Effector memory CD4-positive, alpha-beta T cell (primary cell): ENCODE results near the gene CAPN14.

Experiments used
- DNase-seq, 3 donors: peaks; one replicate each; pipeline ENCODE4 v3.0.0-alpha.2; 2020
- H3K27ac ChIP-seq: 2 replicates; pipeline ENCODE4 v1.7.0; 2013; ENCODE audit warnings: mild to moderate bottlenecking, low read length, moderate library complexity; ENCODE audit not compliant: insufficient read depth, poor library complexity, severe bottlenecking
- H3K27me3 ChIP-seq: replicated peaks from 2 replicates; pipeline ENCODE4 v1.7.0; 2013; ENCODE audit warnings: mild to moderate bottlenecking, low read length; ENCODE audit not compliant: insufficient read depth, control insufficient read depth, poor library complexity, severe bottlenecking
- H3K36me3 ChIP-seq: 2 replicates; pipeline ENCODE4 v1.7.0; 2013; ENCODE audit warnings: mild to moderate bottlenecking, low read length, moderate library complexity; ENCODE audit not compliant: control insufficient read depth, insufficient read depth
- H3K4me1 ChIP-seq: 2 replicates; pipeline ENCODE4 v1.7.0; 2013; ENCODE audit warnings: low read length, mild to moderate bottlenecking; ENCODE audit not compliant: control insufficient read depth, insufficient read depth, poor library complexity, severe bottlenecking
- H3K4me3 ChIP-seq: 2 replicates; pipeline ENCODE4 v1.7.0; 2013; ENCODE audit warnings: low read length, low read depth, mild to moderate bottlenecking; ENCODE audit not compliant: insufficient read depth, poor library complexity, severe bottlenecking
- H3K9me3 ChIP-seq: 2 replicates; pipeline ENCODE4 v1.7.0; 2013; ENCODE audit warnings: mild to moderate bottlenecking, low read length, moderate library complexity; ENCODE audit not compliant: control insufficient read depth

CAPN14 gene

DNA sequence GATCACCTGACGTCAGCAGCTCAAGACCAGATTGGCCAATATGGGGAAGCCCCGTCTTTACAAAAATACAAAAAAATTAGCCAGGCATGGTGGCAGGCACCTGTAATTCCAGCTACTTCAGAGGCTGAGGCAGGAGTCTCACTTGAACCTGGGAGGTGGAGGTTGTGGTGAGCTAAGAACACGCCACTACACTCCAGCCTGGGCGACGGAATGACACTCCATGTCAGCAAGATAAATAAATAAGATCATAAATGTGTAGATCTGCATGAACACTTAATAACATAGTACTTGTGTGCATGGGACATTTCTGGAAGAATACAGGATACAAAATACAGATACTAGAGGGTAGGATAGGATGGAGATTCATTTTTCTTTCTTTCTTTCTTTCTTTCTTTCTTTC lies 25.7 kb upstream of the CAPN14 start:
- Histone ChIP-seq H3K9me3 (no peaks in the 10 kb centered on the region), H3K36me3 (no peaks in the 10 kb centered on the region), H3K27ac (no peak overlapping the region), H3K4me1 (no peaks in the 10 kb centered on the region), H3K27me3 (no peaks in the 10 kb centered on the region), H3K4me3 (no peak overlapping the region)
- no peak for DNase-seq

DNA sequence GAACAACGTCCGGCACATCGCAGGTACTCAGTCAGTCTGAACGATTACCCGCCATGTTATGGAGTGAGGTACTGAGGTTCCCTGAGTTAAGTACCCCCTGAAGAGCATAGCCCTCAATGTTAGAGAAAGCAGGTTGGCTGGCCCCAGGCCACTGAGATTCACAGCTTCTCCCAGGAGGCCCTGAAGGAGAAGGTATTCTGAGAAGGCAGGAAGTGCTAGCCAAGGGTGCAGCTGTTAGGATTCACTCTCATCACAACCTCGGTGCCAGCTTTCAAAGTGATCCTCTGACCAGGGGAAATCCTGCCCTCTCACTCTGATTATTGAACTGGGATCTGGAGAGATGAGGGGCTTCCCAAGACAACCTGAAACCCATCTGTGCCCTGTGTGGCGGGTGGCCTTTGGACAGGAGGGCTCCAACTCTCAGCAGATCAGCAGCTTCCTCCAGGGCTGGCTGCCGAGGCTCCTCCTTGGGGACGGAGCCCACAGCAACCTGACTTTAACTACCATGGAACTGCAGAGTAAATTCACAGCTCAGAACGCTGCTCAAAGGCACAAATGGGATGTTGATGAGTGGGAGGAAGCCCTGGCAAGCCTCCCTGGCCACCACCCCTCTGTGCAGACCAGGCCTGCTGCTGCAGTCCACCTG lies 24.4 kb upstream of the CAPN14 start:
- Histone ChIP-seq H3K27ac (no peak overlapping the region), H3K9me3 (no peaks in the 10 kb centered on the region), H3K36me3 (no peaks in the 10 kb centered on the region), H3K4me1 (no peaks in the 10 kb centered on the region), H3K4me3 (no peak overlapping the region), H3K27me3 (no peaks in the 10 kb centered on the region)
- no peak for DNase-seq

DNA sequence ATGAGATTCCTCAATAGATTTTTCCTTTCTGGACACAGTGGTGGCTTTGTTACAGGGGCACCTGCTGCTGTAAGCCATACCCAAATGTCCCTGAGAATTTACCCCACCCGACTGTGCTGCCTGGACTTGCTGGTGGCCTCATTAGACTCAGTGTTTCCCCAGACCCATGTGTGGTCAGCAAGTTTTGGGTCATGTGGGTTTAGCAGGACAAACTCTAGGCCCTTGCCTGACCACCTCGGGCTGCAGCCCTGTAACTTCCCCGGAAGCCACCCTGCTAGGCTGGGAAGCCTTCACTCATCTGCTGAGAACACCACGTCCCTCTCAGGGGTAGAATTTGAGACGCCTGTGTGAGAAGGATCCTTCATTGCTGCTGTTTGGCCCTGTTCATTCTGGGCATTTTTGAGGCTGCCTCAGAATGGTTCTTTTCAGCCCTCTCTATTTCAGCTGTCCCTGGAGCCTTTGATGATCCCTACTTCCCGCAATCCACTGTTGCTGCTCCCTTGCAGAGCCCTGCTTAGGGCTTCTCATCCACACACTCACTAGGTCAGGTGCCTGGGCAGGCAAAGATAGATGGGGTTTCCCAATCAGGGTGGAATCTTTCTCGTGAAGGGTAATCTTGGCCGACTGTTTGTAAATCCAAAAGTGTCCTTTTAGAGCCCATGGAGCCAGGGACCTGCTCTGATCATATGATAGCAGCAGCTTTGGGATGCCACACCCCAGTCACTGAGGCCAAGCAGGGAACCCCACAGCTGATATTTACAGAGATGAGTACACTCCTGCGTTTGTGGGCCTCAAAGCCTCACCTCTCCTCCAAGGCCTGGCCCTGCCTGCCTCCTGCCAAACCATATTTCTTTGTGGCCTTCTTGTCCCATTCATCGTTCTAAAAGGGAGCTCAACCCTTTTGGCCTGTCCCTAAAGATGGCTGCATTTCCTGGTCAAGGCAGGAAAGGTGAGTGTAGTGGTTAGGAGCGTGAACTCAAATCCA lies 23.4 kb upstream of the CAPN14 start:
- no peaks in the 10 kb centered on the region for H3K4me1 ChIP-seq
- H3K27ac ChIP-seq, result no peak overlapping the region
- no peaks in the 10 kb centered on the region for H3K9me3 ChIP-seq
- no peaks in the 10 kb centered on the region for H3K36me3 ChIP-seq
- no peaks in the 10 kb centered on the region for H3K27me3 ChIP-seq
- no peak overlapping the region for H3K4me3 ChIP-seq
- DNase-seq, result no peak

DNA sequence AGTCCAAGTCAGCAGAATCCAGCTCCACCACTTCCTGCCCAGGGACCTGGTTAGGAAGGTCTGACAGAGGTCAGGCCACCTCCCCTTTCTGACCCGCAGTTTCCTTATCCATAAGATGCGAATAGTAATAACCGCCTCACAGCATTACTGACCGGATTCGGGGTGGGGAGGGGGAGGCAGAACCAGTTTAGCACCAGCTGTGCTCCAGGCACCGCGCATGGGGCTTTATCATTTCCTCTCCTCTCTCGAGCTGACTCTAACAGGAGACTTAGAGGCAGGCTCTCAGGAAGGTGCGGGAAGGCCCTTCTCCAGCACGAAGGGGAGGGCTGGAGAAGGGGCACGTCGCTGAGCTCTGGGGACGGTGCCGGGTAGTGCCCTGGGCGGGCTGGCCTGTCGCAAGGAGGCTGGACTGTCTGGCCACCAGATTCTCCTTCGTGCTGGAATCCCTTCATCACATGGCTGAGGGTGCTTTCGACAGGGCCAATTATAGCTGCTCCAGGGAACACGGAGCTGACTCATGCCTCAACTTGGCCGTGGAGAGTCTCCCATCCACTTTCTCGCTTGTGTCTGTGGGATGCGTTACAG lies 22.4 kb upstream of the CAPN14 start:
- no peaks in the 10 kb centered on the region for H3K36me3 ChIP-seq
- no peaks in the 10 kb centered on the region for H3K27me3 ChIP-seq
- no peaks in the 10 kb centered on the region for H3K4me1 ChIP-seq
- no peaks in the 10 kb centered on the region for H3K9me3 ChIP-seq
- H3K27ac ChIP-seq, result no peak overlapping the region
- H3K4me3 ChIP-seq, result no peak overlapping the region
- DNase-seq, result no peak

DNA sequence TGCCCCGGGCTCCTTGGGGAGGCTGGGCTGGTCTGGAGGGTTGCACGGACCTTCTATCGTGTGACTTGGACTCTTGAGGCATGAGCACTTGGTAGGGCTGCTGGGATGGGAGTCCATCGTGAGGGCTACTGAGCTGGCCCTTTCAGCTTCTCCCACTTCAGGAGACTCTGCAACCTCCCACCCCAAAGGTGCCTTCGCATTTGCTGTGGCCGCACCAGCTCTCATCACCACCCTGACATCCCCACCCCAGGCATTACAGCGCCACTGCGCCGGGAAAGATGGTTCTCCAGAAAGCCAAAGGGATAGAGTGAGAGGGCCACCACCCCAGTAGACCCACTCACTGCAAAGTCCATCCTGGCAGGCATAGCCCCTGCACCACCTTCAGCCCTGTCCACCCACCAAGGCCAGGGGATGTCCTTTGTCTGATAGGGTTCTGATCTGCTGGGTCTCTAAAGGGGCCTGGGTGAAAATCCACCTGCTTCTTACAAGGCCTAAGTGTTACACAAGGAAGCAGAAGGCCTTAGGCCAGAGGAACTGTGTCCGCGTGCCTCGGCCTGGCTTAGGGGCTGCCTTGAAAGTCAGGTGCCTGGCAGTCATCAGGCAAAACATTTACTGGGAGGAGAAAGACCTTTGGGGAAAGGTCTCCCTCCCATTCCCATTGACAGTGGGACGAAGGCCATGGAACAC lies 21.7 kb upstream of the CAPN14 start:
- no peaks in the 10 kb centered on the region for H3K36me3 ChIP-seq
- H3K4me3 ChIP-seq, result no peak overlapping the region
- H3K27ac ChIP-seq, result no peak overlapping the region
- no peak for DNase-seq
- no peaks in the 10 kb centered on the region for H3K4me1 ChIP-seq
- H3K9me3 ChIP-seq, result no peaks in the 10 kb centered on the region
- no peaks in the 10 kb centered on the region for H3K27me3 ChIP-seq

DNA sequence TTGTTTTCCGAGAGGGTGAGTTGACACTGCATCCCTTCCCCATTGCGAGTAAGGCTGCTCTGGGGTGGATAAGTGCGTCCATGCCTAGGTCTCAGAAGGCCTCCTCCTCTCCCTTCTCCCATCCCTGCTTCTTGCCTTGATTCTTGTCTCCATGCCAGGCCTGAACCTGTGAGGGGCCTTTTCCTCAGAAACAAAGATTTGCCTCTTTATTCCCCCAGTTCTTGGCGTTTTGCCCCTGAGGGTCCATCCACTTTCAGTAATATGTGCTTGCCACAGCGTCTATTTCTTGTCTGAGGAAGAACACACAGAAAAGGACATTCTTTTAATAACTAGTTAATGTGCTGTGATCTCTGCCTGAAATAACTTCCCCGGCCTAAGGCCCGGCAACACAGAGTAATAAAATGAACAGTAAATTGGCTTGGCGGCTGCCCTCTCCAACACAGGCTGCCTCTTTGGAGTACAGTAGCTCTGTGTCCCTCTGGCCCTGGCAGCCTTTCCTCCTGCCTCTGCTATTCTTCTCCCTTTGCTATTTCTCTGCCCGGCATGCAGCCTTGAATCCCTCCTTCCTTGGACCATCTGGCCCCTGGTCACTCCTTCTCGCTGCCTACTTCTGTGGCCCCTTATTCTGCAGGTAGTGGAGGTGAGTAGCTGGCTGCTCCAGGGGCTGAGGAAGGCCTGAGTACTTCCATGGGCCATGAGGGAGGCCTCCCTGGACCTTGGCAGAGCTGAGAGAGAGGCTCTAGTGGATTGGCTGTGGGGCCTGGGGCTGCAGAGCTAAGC lies 21.0 kb upstream of the CAPN14 start:
- no peaks in the 10 kb centered on the region for H3K36me3 ChIP-seq
- H3K4me1 ChIP-seq, result peaks cover 2% of the 10 kb centered on the region
- H3K27me3 ChIP-seq, result no peaks in the 10 kb centered on the region
- H3K27ac ChIP-seq, result no peak overlapping the region
- DNase-seq, result no peak
- H3K4me3 ChIP-seq, result no peak overlapping the region
- H3K9me3 ChIP-seq, result no peaks in the 10 kb centered on the region

DNA sequence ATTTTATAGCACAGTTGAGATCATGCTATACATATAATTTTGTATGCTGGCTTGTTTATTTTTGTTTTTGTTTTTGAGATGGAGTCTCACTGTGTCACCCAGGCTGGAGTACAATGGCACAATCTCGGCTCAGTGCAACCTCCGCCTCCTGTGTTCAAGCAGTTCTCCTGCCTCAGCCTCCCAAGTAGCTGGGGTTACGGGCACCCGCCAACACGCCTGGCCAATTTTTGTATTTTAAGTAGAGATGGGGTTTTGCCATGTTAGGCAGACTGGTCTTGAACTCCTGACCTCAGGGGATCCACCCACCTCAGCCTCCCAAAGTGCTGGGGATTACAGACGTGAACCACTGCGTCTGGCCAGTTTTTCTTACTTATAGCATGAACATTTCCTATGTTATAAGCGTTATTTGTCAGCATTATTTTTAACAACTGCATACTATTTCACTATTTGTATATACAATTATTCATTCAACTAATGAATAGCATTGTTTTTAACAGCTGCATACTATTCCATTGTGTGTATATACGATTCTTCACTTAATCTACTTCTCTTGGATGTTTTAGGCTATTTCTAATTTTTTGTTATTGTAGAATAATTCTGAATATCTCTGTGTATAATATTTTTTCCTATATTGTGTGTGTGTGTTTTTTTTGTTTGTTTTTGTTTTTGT lies 20.2 kb upstream of the CAPN14 start:
- no peaks in the 10 kb centered on the region for H3K27me3 ChIP-seq
- no peak for DNase-seq
- peaks cover 5% of the 10 kb centered on the region for H3K4me1 ChIP-seq
- no peak overlapping the region for H3K27ac ChIP-seq
- H3K4me3 ChIP-seq, result no peak overlapping the region
- no peaks in the 10 kb centered on the region for H3K9me3 ChIP-seq
- H3K36me3 ChIP-seq, result no peaks in the 10 kb centered on the region

DNA sequence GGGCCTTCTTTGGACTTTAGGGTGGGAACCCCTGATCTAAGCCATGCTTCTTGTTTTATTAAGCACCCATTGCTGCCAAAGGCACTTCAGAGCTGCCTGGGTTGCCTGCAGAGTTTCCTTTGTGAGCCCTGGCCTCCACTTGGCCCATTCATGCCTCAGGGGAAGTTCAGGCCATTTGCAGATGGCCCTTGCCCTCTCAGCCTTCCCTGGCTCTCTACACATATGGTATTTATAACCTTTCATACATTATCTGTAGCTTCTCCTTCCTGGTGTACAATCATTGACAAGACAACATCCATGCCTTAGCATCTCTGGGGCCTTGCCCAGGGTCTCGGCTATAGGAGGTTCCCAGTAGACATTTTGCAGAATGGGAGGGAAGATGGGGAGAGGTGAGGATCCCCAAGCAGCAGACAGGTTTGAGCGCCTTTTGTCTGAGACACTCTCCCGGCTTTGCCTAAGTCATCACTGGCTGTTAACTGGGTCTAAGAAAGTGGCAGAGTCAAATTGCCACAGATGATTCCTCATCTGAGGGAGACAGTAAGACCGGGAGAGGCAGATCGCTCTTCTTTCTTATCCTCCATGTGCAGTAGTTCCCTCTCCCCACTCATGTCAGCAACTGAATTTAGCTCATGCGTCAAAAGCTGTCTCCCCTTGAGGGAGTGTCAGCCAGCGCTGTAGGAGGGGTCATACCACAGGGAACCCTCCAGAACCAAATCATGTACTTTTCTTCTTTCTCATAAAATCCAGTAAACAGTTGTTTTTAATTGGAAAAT lies 19.3 kb upstream of the CAPN14 start:
- Histone ChIP-seq H3K36me3 (no peaks in the 10 kb centered on the region), H3K4me1 (peaks cover 5% of the 10 kb centered on the region), H3K9me3 (no peaks in the 10 kb centered on the region), H3K27me3 (no peaks in the 10 kb centered on the region), H3K27ac (no peak overlapping the region), H3K4me3 (no peak overlapping the region)
- no peak for DNase-seq
